GM18868 (cell line): ENCODE data around the gene CLMN.

Experiments used
- ATAC-seq: cut with Tn5 transposase; IDR thresholded peaks from one replicate; pipeline ENCODE4 v1.9.1; 2021; ENCODE audit warnings: mild to moderate bottlenecking, moderate library complexity; ENCODE audit not compliant: unreplicated experiment

CLMN gene

GRCh38 chr14:95319312-95320077 lies at the start of gene CLMN:
Gene CLMN (minus strand): TSS chr14:95319908. CDS start chr14:95319792, 116 bp downstream.
- ATAC-seq: peak; percentile 40

GRCh38 chr14:95365401-95365800 lies 45.7 kb upstream of the CLMN start:
- ATAC-seq: no peak

- no peak for ATAC-seq
These were observed 44.9 kb upstream of the CLMN start for GRCh38 chr14:95364481-95365209.

- ATAC-seq: peak; percentile 55
These were observed 43.8 kb upstream of the CLMN start for GRCh38 chr14:95363468-95363954.

- ATAC-seq: no peak
These were observed 42.4 kb upstream of the CLMN start for GRCh38 chr14:95362138-95362494.

GRCh38 chr14:95361373-95362137 lies 41.8 kb upstream of the CLMN start:
- no peak for ATAC-seq

GRCh38 chr14:95360828-95361227 lies 41.1 kb upstream of the CLMN start:
- no peak for ATAC-seq

GRCh38 chr14:95359994-95360826 lies 40.5 kb upstream of the CLMN start:
- ATAC-seq: no peak

GRCh38 chr14:95356245-95356869 lies 36.6 kb upstream of the CLMN start:
- ATAC-seq: no peak

- ATAC-seq: no peak
These were observed 35.7 kb upstream of the CLMN start for GRCh38 chr14:95355422-95355821.

- ATAC-seq: no peak
These were observed 35.1 kb upstream of the CLMN start for GRCh38 chr14:95354834-95355233.

- ATAC-seq: no peak
These were observed 34.0 kb upstream of the CLMN start for GRCh38 chr14:95353664-95354063.

GRCh38 chr14:95353007-95353406 lies 33.3 kb upstream of the CLMN start:
- ATAC-seq: no peak

GRCh38 chr14:95352481-95352880 lies 32.8 kb upstream of the CLMN start:
- ATAC-seq: no peak

GRCh38 chr14:95349241-95349640 lies 29.5 kb upstream of the CLMN start:
- no peak for ATAC-seq

- no peak for ATAC-seq
These were observed 28.8 kb upstream of the CLMN start for GRCh38 chr14:95348395-95349080.

GRCh38 chr14:95346820-95347219 lies 27.1 kb upstream of the CLMN start:
- no peak for ATAC-seq

- no peak for ATAC-seq
These were observed 26.6 kb upstream of the CLMN start for GRCh38 chr14:95346266-95346665.

GRCh38 chr14:95345032-95345431 lies 25.3 kb upstream of the CLMN start:
- ATAC-seq: no peak

GRCh38 chr14:95344536-95344935 lies 24.8 kb upstream of the CLMN start:
- ATAC-seq: no peak
